Tibial artery (tissue), 4 donors: ENCODE data around the gene ESPL1.

Experiments
- DNase-seq, 2 donors: peaks; one replicate each; pipeline ENCODE4 v3.0.0-alpha.2; 2019
- H3K27ac ChIP-seq, 2 donors: fragments of 200-600 bp; sonication (generic) in 1 of 2; 1 replicate in 1 of 2; 2 replicates in 1 of 2; pipeline ENCODE4 v1.5.1; 2018 to 2019; ENCODE audit warnings: mild to moderate bottlenecking in 1 of 2
- H3K27me3 ChIP-seq, 2 donors: fragments of 200-600 bp; sonication (generic) in 1 of 2; one replicate each; pipeline versions ENCODE4 v1.5.1 to v1.6.0; 2016 to 2019
- H3K36me3 ChIP-seq, 3 donors: fragments of 200-600 bp; sonication (generic) in 2 of 3; one replicate each; pipeline ENCODE4 v1.5.1; 2016 to 2019; ENCODE audit warnings: mild to moderate bottlenecking in 2 of 3
- H3K4me1 ChIP-seq, 4 donors: fragments of 200-600 bp; sonication (generic) in 2 of 4; 1 replicate in 3 of 4; 2 replicates in 1 of 4; pipeline ENCODE4 v1.5.1; 2016 to 2019
- H3K4me3 ChIP-seq, 2 donors: fragments of 200-600 bp; sonication (generic) in 1 of 2; 1 replicate in 1 of 2; 2 replicates in 1 of 2; pipeline ENCODE4 v1.5.1; 2018 to 2019; ENCODE audit warnings: mild to moderate bottlenecking in 2 of 2
- H3K9me3 ChIP-seq, 3 donors: fragments of 200-600 bp; sonication (generic) in 1 of 3; one replicate each; pipeline ENCODE4 v1.5.1; 2016 to 2019
- intact Hi-C: fragments of 100-400 bp; cut with DNase I; formaldehyde crosslinking; loops from one replicate; pipeline ENCODE4 v1.15.0; 2023; ENCODE audit warnings: low total_unique reads
- TF ChIP-seq, protein P1 (sequence below), 2 experiments: fragments of 200-600 bp in 1 of 2; fragments of 450-650 bp in 1 of 2; IDR thresholded peaks; one replicate each; pipeline ENCODE4 v1.5.1; 2017 to 2019; ENCODE audit warnings: antibody characterized with exemption in 2 of 2, mild to moderate bottlenecking in 1 of 2, moderate library complexity in 1 of 2

Gene ESPL1

DNA sequence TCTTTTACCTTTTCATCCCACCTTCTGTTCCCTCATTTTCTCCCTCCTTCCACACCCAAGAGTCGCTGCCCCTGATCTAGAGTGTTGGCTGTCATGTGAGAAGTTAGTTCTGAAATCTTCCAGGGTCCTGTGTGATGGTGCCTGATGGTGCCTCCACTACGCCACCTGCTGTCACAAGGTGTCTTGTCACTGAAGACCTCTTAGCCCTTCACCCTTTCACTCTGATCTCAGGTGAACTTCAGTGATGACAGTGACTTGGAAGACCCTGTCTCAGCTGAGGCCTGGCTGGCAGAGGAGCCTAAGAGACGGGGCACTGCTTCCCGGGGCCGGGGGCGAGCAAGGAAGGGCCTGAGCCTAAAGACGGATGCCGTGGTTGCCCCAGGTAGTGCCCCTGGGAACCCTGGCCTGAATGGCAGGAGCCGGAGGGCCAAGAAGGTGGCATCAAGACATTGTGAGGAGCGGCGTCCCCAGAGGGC lies 19.7 kb downstream of the ESPL1 start:
- H3K27me3 ChIP-seq = no peaks in the 10 kb centered on the region
- H3K4me3 ChIP-seq = no peak overlapping the region
- DNase-seq = peak; percentile 59 to 77
- H3K9me3 ChIP-seq = no peaks in the 10 kb centered on the region
- TF ChIP-seq, protein P1, sequence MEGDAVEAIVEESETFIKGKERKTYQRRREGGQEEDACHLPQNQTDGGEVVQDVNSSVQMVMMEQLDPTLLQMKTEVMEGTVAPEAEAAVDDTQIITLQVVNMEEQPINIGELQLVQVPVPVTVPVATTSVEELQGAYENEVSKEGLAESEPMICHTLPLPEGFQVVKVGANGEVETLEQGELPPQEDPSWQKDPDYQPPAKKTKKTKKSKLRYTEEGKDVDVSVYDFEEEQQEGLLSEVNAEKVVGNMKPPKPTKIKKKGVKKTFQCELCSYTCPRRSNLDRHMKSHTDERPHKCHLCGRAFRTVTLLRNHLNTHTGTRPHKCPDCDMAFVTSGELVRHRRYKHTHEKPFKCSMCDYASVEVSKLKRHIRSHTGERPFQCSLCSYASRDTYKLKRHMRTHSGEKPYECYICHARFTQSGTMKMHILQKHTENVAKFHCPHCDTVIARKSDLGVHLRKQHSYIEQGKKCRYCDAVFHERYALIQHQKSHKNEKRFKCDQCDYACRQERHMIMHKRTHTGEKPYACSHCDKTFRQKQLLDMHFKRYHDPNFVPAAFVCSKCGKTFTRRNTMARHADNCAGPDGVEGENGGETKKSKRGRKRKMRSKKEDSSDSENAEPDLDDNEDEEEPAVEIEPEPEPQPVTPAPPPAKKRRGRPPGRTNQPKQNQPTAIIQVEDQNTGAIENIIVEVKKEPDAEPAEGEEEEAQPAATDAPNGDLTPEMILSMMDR (IDR thresholded peaks at IDR 0.05) = peak; percentile 53 to 69
- intact Hi-C loops = loop anchor here (2.0 kb wide), 1 partner anchor 75 kb away; no protein-coding TSS in a partner anchor
- H3K4me1 ChIP-seq = no peaks in the 10 kb centered on the region
- no peaks in the 10 kb centered on the region for H3K36me3 ChIP-seq
- H3K27ac ChIP-seq = no peak overlapping the region

DNA sequence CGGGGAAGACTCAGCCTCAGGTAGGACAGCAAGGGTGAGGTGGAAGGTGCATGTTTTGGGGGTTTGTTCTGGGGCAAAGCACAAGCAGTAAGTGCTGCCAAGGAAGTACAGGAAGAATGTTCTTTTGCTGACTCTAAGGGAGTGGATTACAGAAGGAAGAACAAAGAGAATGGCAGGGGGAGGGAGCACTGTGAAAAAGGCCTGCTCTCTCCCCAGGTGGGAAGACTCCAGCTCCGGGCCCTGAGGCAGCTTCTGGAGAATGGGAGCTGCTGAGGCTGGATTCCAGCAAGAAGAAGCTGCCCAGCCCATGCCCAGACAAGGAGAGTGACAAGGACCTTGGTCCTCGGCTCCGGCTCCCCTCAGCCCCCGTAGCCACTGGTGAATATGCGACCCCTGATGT lies 20.2 kb downstream of the ESPL1 start:
- Histone ChIP-seq H3K4me3 (no peak overlapping the region), H3K27ac (no peak overlapping the region)

DNA sequence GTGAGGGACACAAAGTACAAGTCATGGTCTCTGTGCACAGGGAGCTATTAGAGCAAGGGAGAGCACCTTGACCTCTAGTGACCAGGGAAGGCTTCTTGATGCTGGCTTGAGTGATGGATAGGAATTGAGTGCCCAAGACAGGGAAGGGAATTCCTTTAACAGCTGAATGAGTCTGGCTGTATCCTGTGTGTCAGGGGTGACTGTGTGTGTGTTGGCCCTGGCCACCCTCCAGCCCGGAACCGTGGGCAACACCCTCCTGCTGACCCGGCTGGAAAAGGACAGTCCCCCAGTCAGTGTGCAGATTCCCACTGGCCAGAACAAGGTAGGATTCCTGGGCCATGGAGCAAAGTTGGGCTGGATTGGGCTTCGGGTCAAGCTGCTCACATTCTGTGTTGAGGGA lies 21.8 kb downstream of the ESPL1 start:
- H3K27me3 ChIP-seq = no peaks in the 10 kb centered on the region
- H3K27ac ChIP-seq = no peak overlapping the region
- H3K9me3 ChIP-seq = no peaks in the 10 kb centered on the region
- H3K36me3 ChIP-seq = no peaks in the 10 kb centered on the region
- H3K4me3 ChIP-seq = no peak overlapping the region
- peaks cover 0 to 6% (median 5%) of the 10 kb centered on the region in 4 donors for H3K4me1 ChIP-seq
- TF ChIP-seq, protein P1 (IDR thresholded peaks at IDR 0.05) = no peak
- no peak for DNase-seq
- intact Hi-C loops = loop anchor here (2.0 kb wide), 1 partner anchor 77 kb away; no protein-coding TSS in a partner anchor

More for the DNA sequence above, 20.2 kb downstream of the ESPL1 start:
- TF ChIP-seq, protein P1 (IDR thresholded peaks at IDR 0.05) = no peak
- H3K4me1 ChIP-seq = no peaks in the 10 kb centered on the region
- no peaks in the 10 kb centered on the region for H3K36me3 ChIP-seq
- H3K9me3 ChIP-seq = no peaks in the 10 kb centered on the region
- H3K27me3 ChIP-seq = no peaks in the 10 kb centered on the region
- DNase-seq = no peak
- intact Hi-C loops = loop anchor here (2.0 kb wide), 1 partner anchor 76 kb away; no protein-coding TSS in a partner anchor

DNA sequence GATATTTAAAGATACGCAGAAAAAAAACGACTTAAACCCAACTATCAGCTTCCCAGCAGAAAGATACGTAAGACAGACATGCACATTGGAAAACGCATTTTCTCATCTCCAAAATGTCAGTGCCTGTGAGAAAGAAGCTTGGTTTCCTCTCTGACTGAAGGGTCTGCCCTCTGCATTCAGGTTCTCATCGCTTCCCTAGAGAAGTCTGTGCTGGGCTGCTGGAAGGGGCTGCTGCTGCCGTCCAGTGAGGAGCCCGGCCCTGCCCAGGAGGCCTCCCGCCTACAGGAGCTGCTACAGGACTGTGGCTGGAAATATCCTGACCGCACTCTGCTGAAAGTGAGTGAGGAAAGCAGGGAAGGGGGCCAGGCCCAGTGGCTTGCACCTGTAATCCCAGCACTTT lies 22.6 kb downstream of the ESPL1 start:
- intact Hi-C loops = no loop called here
- DNase-seq = no peak
- H3K27ac ChIP-seq = no peak overlapping the region
- H3K36me3 ChIP-seq = no peaks in the 10 kb centered on the region
- H3K27me3 ChIP-seq = no peaks in the 10 kb centered on the region
- peaks cover 0 to 8% (median 7%) of the 10 kb centered on the region in 4 donors for H3K4me1 ChIP-seq
- H3K9me3 ChIP-seq = no peaks in the 10 kb centered on the region
- H3K4me3 ChIP-seq = no peak overlapping the region
- TF ChIP-seq, protein P1 (IDR thresholded peaks at IDR 0.05) = no peak

GRCh38 chr12:53292426-53292825 lies 24.3 kb downstream of the ESPL1 start:
- Histone ChIP-seq H3K27me3 (no peaks in the 10 kb centered on the region), H3K9me3 (no peaks in the 10 kb centered on the region), H3K36me3 (peaks cover 0 to under 1% (median 0%) of the 10 kb centered on the region in 3 donors), H3K27ac (no peak overlapping the region), H3K4me1 (peaks cover 0 to 24% (median 21%) of the 10 kb centered on the region in 4 donors), H3K4me3 (no peak overlapping the region)
- intact Hi-C loops = no loop called here
- TF ChIP-seq, protein P1 (IDR thresholded peaks at IDR 0.05) = no peak
- no peak for DNase-seq
